ENCODE measurements around the gene TCF7L1. TPM values are rescaled to one million over a fixed set of nuclear protein-coding genes. Genes with fewer than 3 reads are reported as not detected.

The TCF7L1 gene
- total and polyA plus RNA-seq, 2 of the 13 experiments (the other 11 are each of a cell fraction or from before 2014, with no cell fraction given) = 0.04 to 0.15 TPM

DNA sequence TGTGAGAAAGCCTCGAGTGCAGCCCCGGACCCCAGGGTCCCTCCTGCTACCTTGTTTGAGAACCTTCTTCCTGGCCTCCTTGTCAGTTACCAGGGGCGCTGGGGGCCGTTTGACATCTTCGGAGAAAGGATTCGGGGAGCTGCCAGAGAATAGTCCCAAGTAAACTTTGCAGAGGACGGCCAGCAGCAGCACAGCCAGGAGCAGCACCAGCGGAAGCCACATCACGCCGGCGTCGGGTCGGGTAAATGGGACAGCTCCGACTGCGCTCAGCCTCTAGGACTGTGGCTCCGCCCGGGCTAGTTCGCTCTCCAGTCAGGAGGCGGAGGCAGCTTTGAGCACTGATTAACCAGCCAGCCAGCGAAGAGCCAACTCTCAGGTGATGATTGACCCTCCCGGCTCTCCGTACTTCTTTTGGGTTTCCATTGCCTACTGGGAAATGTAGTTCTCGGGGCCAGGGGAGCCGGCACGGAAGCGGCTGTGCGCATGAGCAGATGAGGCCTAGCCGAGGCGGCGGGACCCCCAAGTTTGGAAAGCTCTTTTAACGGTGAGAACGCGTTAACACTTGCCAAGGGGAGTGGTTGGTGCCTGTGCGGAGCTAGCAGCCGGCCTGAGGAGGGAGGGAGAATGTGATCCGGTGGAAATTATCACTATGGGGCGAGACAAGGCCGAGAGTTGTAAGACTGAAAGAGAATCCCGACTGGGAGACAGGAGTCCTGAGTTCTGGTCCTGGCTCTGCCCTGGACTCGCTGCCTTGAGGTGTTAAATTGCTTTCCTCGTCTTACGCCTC is 221.3 kb downstream of the TCF7L1 start, which contains the start of the genes ELMOD3 and RETSAT (continued):
- TF ChIP-seq, protein P1, sequence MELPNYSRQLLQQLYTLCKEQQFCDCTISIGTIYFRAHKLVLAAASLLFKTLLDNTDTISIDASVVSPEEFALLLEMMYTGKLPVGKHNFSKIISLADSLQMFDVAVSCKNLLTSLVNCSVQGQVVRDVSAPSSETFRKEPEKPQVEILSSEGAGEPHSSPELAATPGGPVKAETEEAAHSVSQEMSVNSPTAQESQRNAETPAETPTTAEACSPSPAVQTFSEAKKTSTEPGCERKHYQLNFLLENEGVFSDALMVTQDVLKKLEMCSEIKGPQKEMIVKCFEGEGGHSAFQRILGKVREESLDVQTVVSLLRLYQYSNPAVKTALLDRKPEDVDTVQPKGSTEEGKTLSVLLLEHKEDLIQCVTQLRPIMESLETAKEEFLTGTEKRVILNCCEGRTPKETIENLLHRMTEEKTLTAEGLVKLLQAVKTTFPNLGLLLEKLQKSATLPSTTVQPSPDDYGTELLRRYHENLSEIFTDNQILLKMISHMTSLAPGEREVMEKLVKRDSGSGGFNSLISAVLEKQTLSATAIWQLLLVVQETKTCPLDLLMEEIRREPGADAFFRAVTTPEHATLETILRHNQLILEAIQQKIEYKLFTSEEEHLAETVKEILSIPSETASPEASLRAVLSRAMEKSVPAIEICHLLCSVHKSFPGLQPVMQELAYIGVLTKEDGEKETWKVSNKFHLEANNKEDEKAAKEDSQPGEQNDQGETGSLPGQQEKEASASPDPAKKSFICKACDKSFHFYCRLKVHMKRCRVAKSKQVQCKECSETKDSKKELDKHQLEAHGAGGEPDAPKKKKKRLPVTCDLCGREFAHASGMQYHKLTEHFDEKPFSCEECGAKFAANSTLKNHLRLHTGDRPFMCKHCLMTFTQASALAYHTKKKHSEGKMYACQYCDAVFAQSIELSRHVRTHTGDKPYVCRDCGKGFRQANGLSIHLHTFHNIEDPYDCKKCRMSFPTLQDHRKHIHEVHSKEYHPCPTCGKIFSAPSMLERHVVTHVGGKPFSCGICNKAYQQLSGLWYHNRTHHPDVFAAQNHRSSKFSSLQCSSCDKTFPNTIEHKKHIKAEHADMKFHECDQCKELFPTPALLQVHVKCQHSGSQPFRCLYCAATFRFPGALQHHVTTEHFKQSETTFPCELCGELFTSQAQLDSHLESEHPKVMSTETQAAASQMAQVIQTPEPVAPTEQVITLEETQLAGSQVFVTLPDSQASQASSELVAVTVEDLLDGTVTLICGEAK (IDR thresholded peaks at IDR 0.05) = no peak
- TF ChIP-seq, protein P1 (CRISPR knock-in tag; IDR thresholded peaks at IDR 0.05) = peak; percentile 86; the same call in 1 of the 2 replicates
- no peak for TF ChIP-seq EZH2 (conservative IDR thresholded peaks at IDR 0.05; ENCODE audit: low read depth, low read length)
- no peak for TF ChIP-seq NPAS2 (CRISPR knock-in tag; IDR thresholded peaks at IDR 0.05; ENCODE audit: borderline replicate concordance)
- TF ChIP-seq, protein P2, sequence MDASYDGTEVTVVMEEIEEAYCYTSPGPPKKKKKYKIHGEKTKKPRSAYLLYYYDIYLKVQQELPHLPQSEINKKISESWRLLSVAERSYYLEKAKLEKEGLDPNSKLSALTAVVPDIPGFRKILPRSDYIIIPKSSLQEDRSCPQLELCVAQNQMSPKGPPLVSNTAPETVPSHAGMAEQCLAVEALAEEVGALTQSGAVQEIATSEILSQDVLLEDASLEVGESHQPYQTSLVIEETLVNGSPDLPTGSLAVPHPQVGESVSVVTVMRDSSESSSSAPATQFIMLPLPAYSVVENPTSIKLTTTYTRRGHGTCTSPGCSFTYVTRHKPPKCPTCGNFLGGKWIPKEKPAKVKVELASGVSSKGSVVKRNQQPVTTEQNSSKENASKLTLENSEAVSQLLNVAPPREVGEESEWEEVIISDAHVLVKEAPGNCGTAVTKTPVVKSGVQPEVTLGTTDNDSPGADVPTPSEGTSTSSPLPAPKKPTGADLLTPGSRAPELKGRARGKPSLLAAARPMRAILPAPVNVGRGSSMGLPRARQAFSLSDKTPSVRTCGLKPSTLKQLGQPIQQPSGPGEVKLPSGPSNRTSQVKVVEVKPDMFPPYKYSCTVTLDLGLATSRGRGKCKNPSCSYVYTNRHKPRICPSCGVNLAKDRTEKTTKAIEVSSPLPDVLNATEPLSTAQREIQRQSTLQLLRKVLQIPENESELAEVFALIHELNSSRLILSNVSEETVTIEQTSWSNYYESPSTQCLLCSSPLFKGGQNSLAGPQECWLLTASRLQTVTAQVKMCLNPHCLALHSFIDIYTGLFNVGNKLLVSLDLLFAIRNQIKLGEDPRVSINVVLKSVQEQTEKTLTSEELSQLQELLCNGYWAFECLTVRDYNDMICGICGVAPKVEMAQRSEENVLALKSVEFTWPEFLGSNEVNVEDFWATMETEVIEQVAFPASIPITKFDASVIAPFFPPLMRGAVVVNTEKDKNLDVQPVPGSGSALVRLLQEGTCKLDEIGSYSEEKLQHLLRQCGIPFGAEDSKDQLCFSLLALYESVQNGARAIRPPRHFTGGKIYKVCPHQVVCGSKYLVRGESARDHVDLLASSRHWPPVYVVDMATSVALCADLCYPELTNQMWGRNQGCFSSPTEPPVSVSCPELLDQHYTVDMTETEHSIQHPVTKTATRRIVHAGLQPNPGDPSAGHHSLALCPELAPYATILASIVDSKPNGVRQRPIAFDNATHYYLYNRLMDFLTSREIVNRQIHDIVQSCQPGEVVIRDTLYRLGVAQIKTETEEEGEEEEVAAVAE (CRISPR knock-in tag; IDR thresholded peaks at IDR 0.05; ENCODE audit: borderline replicate concordance) = no peak; the same call in 1 of the 2 replicates
- no peak for TF ChIP-seq ZNF468 (CRISPR knock-in tag; IDR thresholded peaks at IDR 0.05)
- TF ChIP-seq, protein P3, sequence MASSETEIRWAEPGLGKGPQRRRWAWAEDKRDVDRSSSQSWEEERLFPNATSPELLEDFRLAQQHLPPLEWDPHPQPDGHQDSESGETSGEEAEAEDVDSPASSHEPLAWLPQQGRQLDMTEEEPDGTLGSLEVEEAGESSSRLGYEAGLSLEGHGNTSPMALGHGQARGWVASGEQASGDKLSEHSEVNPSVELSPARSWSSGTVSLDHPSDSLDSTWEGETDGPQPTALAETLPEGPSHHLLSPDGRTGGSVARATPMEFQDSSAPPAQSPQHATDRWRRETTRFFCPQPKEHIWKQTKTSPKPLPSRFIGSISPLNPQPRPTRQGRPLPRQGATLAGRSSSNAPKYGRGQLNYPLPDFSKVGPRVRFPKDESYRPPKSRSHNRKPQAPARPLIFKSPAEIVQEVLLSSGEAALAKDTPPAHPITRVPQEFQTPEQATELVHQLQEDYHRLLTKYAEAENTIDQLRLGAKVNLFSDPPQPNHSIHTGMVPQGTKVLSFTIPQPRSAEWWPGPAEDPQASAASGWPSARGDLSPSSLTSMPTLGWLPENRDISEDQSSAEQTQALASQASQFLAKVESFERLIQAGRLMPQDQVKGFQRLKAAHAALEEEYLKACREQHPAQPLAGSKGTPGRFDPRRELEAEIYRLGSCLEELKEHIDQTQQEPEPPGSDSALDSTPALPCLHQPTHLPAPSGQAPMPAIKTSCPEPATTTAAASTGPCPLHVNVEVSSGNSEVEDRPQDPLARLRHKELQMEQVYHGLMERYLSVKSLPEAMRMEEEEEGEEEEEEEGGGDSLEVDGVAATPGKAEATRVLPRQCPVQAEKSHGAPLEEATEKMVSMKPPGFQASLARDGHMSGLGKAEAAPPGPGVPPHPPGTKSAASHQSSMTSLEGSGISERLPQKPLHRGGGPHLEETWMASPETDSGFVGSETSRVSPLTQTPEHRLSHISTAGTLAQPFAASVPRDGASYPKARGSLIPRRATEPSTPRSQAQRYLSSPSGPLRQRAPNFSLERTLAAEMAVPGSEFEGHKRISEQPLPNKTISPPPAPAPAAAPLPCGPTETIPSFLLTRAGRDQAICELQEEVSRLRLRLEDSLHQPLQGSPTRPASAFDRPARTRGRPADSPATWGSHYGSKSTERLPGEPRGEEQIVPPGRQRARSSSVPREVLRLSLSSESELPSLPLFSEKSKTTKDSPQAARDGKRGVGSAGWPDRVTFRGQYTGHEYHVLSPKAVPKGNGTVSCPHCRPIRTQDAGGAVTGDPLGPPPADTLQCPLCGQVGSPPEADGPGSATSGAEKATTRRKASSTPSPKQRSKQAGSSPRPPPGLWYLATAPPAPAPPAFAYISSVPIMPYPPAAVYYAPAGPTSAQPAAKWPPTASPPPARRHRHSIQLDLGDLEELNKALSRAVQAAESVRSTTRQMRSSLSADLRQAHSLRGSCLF (CRISPR knock-in tag; IDR thresholded peaks at IDR 0.05; ENCODE audit: borderline replicate concordance) = peak; percentile 80; the same call in 1 of the 2 replicates
- peak; percentile 42 for TF ChIP-seq TAF15 (IDR thresholded peaks at IDR 0.05; ENCODE audit: low read depth, low read length, poor library complexity, severe bottlenecking)
- peak; percentile 87 for TF ChIP-seq ZNF614 (CRISPR knock-in tag; IDR thresholded peaks at IDR 0.05; ENCODE audit: borderline replicate concordance)

Measured in HepG2 (cell line).